Peyer's patch (tissue), 4 donors: ENCODE measurements around the gene PHLDA1.

Experiments used
- POLR2A ChIP-seq, 2 donors: fragments of 450-650 bp; IDR thresholded peaks; one replicate each; pipeline ENCODE4 v1.5.1; 2017; ENCODE audit warnings: antibody characterized with exemption in 2 of 2, mild to moderate bottlenecking in 2 of 2, moderate library complexity in 2 of 2
- TF ChIP-seq, protein P1 (sequence below), 6 experiments: fragments of 450-650 bp in 4 of 6; fragments of 200-600 bp in 2 of 6; sonication (generic) in 1 of 6; IDR thresholded peaks; one replicate each; pipeline ENCODE4 v1.5.1; 2017 to 2019; ENCODE audit warnings: antibody characterized with exemption in 6 of 6, mild to moderate bottlenecking in 3 of 6, moderate library complexity in 1 of 6

DNA sequence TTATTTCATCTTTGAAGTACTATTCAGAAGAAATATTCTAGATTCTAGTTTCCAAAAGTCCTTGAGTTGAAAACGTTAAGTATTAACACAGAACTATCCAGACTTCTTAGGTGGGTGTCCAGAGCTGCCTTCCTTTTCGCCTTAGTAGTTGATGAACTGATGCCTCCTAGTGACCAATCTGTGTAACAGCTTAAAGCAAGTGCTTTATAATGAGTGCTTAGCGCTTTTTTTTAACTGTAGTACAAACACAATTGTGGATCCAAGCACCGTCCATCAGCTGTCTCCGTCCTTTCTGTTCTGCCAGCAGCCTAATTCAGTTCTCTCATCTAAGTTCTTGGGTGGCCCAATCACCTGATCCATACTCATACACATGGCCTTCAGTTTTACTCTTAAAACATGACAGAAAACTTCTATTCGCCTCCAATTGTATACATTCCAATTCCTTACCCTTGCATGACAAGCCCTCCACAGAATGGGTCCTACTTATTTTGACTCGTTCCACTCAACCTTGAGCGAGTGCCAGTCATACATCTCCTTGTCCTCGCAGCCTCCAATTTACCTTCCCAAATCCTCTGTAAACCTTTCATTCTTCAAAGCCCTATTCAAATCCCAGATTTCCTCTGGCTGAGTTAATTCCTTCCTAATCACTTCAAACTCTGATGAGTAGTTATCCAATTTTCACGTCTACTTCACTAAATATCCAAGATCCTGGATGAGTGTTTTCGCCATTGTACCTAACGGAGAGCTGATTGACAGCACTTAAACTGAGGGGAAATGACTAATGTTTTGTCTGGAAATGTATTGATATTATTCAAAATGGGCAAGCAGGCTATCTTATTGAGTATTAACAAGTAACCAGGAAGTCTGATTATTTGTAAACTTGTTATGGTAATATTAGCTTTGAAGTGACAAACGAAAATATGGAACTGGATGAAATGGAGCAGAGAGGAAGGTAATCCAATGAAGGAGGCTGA lies 5.8 kb upstream of the PHLDA1 start:
- no peak for TF ChIP-seq POLR2A (IDR thresholded peaks at IDR 0.05)
- TF ChIP-seq, protein P1, sequence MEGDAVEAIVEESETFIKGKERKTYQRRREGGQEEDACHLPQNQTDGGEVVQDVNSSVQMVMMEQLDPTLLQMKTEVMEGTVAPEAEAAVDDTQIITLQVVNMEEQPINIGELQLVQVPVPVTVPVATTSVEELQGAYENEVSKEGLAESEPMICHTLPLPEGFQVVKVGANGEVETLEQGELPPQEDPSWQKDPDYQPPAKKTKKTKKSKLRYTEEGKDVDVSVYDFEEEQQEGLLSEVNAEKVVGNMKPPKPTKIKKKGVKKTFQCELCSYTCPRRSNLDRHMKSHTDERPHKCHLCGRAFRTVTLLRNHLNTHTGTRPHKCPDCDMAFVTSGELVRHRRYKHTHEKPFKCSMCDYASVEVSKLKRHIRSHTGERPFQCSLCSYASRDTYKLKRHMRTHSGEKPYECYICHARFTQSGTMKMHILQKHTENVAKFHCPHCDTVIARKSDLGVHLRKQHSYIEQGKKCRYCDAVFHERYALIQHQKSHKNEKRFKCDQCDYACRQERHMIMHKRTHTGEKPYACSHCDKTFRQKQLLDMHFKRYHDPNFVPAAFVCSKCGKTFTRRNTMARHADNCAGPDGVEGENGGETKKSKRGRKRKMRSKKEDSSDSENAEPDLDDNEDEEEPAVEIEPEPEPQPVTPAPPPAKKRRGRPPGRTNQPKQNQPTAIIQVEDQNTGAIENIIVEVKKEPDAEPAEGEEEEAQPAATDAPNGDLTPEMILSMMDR (IDR thresholded peaks at IDR 0.05), result peak; percentile 41 to 96 (median 86)
